ENCODE results near the gene SF3B4.

Gene SF3B4

DNA sequence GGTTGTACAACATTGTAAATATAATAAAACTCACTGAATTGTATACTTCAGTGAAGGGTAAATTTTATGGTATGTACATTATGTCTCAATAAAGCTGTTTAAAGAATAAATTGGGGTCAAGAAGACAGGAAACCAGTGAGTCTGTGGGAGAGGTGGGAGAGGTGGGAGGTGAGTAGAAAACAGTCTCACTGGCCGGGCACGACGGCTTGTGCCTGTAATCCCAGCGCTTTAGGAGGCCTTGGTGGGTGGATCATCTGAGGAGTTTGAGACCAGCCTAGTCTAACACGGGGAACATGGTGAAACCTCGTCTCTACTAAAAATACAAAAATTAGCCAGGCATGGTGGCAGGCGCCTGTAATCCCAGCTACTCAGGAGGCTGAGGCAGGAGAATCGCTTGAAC is 4.9 kb upstream of the SF3B4 start:
- no peak for DNase-seq (ENCODE audit: low spot score)

DNA sequence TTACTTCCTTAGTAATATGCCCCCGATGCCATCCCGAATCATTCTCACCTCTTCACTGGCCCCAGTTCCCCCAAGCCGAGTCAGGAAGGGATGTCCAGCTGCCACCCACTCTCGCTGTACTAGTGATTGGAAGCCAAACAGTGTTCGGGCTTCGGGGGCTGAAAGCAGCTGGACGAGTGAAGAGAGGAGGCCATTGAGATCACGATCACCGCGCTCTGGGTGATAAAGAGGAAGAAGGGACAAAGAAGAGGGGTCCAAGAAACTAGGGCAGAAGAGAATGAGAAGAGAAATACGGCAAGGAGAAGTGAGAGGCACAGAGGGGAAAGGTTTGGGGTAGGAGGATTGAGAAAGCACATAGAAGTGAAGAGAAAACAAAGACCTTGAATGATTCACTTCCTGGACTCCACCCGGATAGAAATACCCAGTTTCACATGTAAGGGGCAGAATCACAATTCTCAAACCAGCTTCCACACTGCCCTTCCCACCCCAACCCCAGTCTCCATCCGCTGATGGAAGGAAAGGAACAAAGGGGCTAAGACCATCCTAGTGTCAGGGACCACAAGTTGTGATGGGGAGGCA is 3.7 kb upstream of the SF3B4 start:
- no peak for DNase-seq (ENCODE audit: low spot score)

DNA sequence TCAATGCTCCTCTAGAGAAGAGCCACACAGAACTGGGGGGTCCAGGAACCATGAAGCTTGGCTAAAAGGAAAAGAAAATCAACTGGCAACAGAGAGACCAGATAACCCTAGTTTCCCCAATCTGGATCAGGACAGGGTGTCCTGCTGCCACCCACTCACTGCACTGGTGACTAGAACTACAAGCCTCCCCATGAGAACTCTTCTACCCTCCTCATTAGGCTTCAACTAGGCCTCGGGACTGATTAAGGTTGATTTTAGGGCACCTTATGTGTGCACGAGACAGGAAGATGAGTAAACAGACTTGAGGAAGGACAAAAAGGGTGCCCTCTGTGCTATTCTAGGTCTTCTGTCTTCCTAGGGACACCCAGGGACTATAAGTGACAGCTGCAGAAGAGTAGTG is 2.3 kb upstream of the SF3B4 start:
- DNase-seq (ENCODE audit: low spot score), result no peak

DNA sequence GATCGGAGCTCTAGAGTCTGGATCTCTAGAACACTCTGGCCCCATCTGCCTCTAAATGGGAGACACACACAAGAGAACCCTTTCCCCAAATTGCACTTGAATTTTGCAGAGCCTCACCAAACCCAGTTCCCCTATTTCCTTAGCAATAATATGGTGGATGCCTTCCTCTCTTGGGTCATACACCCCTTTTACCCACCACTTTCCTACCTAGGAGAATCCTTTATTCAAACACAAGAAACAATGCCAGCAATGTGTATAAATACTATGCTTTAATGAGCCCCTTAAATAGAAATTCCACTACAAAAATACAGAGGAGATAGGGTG is 760 bp upstream of the SF3B4 start:
- DNase-seq (ENCODE audit: low spot score), result no peak

DNA sequence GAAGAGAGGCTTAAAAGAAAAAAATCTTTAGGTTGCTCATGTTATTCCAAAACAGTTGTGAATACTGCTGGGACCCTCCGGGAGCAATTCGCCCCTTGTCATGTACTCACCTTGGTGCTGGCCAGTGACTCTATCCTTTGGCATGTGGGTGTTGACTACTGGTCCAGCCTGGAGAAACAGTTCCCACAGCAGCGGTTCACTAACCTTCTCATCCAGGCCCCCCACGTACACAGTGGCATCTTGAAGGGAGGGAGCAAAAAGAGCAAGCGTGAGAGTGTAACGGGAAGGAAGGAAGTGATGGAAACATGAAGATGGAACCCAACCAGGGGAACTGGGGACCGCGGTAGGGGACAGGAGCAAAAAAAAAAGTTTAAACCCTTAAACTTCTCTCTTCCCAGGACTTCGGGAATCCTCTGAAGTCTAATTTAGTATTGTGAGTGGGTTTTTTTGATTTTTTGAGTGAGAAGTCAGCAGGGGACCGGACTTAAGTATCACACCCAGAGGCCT is 494 bp downstream of the SF3B4 start:
- no peak for DNase-seq (ENCODE audit: low spot score)

DNA sequence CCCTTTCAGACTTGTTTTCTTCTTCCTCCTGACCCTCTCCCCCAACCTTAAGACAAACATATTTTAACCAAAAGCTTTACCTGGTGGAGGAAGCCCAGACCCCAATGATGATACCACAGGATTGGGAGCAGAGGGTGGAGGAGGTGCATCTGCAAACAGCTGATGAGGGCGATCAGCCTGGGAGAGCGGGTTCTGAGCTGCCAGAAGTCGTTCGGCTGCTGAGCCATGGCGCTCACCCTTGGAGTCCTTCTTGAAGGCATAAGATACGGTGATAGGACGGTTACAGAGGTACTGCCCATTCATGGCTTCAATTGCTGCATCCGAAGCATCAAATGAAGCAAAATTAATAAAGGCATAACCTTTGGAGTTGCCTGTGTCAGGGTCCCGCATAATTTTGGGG is 1.3 kb downstream of the SF3B4 start:
- DNase-seq (ENCODE audit: low spot score), result no peak

DNA sequence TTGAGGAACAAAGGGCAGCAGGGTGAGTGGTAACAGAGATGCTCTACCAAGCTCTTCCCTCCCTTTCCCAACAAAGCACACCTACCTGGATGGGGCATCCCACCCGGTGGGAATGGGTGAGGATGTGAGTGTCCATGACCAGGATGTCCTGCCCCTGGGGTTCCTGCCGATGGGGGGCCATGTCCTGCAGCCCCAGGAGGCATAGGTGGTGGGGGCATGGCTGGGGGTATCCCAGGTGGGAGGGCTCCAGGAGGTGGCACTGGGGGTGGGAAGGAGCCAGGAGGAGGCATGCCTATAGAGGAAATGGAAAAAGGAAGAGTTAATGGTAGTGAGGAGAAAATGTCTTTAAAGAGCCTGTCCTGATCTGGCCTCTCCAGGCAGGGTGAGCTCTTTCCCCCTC is 1.9 kb downstream of the SF3B4 start:
- no peak for DNase-seq (ENCODE audit: low spot score)

DNA sequence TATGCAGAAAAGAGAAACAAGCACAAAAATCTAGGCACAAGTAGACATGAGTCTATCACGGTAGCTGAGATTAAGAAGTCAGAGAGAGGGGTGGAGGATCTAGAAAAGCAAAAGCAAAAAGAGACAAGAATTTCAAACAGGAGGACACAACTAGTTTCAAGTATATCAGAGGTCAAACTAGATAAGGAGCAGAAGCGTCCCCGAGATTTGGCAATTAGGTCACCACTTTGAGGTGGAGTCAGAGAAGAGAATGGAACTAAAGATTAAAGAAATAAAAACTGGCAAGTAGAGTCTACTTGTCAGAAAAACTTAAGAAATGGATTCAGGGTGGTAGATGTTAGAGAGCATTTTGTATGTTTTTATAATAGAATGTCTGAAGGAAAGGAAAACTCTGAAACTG is 2.3 kb downstream of the SF3B4 start:
- no peak for DNase-seq (ENCODE audit: low spot score)

DNA sequence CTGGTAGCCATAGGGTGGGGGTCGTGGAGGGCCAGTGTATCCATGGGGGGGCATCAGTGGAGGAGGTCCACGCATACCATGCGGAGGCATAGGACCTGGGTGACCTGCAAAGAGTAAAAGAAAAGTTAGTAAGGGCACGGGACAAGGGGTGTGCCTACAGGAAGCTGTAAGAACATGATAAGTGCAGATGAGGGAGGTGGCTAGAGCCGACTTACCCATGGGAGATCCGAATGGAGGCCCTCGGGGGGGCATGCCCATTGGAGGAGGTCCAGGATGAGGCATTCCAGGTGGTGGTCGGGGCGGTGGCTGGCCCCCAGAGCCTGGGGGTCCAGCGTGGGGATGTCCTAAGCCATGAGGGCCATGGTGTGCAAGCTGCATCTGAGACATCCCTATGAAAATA is 4.0 kb downstream of the SF3B4 start:
- DNase-seq (ENCODE audit: low spot score), result no peak

DNA sequence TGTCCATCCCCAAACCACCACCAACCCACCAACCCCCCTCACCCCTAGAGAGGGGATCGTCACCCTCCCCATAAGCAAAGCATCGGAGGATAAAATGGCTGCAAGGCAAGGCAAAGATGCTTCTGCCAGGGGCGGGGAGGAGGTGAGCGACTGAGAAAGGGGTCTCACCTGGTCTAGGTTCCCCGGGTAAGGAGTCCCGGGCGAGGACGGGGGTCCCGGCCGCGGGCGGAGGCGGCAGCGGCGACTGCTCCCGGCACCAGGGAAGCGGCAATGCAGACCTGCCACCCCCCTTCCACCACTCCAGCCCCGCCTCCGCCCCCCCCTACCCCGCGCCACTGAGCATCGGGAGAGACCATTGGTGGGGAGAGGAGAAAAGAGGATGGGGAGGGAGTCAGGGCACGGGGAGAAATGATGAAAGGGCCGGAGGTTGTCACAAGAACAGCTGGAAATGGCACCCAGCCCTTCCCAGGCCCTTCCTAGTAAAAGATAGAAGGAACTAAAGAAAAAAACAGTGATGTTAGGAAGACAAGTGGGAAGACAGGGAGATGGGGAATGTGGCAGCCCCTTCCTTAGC is 9.9 kb downstream of the SF3B4 start, which contains the start of gene SV2A:
SV2A (minus strand) TSS at position 274 of the 574 bp plus-strand sequence. CDS start 4,004 bp downstream, outside the sequence.
- peak; percentile 82 for DNase-seq (ENCODE audit: low spot score)

DNA sequence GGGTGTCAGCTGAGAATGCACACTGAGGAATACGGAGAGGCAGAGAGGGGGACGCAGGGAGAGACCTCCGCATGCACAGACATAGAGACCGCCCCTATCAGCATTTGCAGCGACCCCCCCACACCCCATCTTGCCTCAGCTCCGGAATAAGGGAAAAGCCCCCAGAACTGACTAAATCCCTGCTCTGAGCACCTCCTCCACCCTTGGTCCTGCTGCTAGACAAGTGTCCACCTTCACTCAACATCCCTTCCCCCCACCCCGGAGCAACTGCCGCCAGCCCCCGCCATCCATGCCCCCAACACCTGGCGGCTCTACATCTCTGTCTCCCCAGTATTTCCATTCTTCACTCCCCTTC is 10.7 kb downstream of the SF3B4 start:
- no peak for DNase-seq (ENCODE audit: low spot score)

DNA sequence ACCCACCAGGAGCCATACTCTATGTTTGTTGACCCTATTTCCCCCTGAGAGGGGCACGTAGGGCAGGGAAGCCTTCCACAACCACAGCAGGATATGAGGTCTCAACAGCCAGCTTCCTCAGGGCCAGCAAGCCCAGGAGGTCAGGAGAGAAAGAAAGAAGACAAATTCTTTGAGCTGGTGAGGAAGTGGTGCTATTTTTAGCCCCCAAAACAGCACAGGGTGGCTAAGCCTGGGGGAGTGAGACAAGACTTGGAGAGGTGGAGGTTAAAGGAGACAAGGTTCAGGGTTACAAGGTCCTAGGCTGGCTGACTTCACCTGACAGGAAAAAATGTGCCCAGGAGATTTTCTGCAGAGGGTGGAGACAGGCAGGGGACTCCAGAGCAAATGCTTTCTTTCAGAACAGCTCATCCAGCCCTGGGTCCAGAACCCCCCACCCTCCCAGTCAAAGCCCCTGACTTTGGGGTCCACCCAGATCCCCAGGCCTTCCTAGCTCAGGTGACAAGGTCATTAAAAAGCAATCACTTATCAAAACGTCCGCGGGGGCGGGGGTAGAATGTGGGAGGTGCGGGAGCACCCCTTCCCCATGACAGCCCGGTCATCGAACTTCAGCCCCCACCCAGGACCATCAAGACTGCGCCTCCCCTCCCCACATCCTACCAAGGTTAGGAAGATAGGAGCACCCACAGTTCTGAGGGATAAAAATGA is 11.3 kb downstream of the SF3B4 start:
- no peak for DNase-seq (ENCODE audit: low spot score)

DNA sequence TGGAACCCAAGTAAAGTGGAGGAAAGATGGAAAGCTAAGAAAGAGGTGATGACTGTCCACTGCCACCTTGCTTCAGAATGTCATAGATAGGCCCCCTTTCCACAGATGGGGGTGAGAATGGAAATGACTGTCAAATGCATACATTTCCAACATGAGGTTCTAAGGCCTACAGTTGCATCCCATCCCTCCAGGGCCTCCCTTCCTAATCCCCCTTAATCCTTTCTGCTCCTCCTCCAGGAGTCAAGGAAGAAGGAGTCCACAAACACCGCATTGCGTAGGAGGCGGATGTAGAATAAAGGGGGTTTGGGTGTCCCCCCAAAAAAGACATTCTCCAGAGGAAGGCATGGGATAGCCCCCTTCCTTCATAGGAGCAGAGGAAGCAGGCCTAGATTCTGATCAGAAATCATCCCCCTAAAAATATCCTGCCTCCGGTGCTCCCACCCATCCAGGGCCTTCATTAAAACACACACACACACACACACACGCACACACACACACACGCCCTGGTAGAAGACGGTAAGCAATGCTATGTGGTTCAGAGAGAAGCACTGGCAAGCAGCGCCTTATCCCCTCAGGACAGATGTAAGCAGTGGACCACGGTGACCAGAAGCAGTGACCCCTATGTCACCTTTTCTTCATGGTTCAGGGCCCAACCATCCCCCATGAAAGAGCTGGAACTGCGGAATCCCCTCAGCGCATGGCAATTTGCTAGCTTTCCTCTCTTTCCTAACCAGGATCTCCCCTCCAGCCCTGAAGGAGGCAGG is 12.0 kb downstream of the SF3B4 start:
- peak; percentile 1 for DNase-seq (ENCODE audit: low spot score)

DNA sequence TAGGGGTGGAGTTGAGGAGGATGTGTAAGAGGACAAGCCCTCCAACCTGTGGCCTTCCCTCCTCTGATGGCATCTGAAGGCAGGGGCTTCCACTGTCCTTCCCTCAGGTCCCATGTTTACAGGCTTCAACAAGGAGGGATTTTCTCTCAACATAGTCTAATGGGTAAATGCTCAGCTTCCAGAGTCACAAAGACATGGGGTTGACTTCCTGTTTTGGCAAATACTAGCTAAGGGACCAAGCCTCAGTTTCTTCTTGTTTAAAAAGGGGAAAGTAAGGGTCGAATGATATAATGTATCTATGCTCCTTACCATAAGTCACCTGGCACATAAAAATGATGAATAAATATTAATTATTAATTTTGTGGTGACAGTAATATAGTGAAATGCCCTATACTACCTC is 13.1 kb downstream of the SF3B4 start:
- DNase-seq (ENCODE audit: low spot score), result no peak

DNA sequence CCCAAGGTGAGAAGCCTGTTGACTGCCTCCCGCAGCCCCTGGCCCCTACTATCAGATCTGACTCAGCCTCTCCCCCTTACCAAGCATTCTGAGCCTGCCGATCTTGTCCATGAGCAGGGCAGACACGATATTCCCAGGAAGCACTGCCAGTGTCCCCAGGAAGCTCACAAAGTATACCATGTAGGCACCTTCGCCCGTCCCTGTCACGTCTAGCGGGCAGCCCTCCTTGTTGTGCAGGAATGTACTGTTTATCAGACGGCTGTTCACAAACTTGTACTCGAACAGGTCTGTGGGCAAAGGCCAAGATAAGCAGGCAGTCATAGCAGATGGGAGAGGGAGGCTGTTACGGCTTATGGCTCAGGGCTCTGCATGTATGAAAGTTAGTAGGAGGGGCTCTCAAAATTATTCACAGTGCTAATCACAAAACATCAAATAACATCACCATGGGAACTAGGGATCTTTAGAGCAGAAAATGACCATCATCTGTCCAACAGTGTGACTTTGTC is 21.0 kb downstream of the SF3B4 start:
- peak; percentile 2 for DNase-seq (ENCODE audit: low spot score)

DNA sequence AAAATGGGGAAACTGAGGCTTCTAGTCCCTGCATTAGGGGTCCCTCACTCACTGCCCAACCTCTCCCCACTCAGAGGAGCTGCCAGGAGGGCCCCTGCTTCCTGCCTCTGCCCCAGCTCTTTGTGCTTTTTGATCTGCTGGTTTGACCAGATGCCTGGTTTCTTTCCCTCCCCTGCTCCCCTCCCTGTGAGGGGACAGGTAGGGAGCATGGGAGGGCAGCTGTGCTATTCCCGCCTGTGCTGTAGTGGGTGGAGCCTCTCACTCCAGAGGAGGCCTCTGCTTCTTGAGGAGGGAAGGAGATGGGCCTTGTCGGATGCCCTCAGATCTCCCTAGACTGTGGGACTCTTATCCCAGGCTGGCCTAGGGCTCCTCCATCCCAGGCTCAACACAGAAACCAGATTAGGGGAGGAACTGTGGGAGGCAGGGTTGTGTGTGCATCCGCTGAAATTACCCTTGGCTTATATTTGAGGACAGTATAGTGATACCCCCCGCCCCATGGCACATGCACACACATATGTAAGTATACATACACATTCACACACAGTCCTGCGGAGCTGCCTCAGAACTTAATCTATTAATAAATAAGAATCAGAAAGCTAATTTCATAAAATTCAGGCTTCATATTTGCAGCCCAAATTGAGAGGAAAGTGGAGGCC is 23.6 kb downstream of the SF3B4 start:
- DNase-seq (ENCODE audit: low spot score), result peak; percentile 5

DNA sequence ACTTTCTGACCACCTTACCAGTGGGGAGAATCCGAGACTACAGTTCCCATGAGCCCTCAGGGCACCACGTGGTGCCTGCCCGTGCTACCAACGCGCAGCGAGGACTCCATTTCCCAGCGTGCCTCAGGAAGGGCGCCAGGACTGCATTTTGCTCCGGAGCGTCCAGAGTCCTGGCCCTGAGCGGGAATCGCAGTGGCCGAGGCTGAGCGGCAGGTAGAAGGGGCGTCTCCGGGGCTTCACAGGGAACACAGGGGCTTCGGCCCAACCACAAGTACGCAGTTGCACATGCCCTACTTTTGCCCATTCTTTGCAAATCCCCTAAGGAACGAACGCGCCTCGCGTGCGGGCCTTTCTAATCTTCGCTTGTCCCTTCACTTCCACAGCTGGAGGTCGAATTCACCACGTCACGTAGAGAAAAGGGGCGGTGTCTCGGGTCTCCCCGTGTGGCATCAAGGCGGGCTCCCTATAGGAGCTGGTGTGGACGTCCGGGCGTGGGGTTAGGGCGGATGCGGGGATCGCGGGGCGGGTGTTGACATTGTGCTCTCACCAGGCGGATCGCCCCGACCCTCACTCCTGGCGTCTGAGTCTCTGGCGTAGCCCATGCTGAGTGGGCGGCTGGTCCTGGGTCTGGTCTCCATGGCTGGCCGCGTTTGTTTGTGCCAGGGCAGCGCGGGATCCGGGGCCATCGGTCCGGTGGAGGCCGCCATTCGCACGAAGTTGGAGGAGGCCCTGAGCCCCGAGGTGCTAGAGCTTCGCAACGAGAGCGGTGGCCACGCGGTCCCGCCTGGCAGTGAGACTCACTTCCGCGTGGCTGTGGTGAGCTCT is 27.9 kb downstream of the SF3B4 start, which contains the start of gene BOLA1:
BOLA1 (plus strand) TSS at position 109 of the 825 bp plus-strand sequence; CDS start at position 601, 492 bp downstream.
- DNase-seq (ENCODE audit: low spot score), result peak; percentile 97

DNA sequence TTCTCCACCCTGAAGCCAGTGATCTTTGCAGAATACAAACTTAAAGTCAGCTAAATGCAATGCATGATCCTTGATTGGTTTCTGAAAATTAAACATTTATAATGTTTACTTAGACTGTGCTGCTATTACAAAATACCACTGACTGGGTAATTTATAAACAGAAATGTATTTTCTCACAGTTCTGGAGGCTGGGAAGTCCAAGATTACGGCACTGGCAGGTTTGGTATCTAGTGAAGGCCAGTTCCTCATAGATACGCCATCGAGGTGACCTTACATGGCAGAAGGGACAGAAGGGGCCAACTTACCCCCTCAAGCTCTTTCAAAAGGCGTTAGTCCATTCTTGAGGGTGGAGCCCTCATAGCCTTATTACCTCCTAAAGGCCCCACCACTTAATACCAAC is 31.0 kb downstream of the SF3B4 start:
- no peak for DNase-seq (ENCODE audit: low spot score)

DNA sequence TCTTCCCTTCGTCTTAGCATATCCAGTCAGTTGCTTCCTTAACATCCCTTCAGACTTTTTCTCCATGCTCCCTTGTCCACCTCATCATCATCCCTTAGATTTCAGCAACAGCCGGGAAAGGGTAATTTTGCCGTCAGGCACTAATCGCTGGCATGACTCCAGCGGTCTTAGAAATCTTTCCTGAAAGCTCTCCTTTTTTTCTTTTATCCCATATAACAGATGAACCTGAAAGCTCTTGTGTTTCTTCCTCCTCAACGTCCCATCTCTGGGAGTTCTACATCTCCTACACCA is 38.7 kb downstream of the SF3B4 start:
- peak; percentile 23 for DNase-seq (ENCODE audit: low spot score)

DNA sequence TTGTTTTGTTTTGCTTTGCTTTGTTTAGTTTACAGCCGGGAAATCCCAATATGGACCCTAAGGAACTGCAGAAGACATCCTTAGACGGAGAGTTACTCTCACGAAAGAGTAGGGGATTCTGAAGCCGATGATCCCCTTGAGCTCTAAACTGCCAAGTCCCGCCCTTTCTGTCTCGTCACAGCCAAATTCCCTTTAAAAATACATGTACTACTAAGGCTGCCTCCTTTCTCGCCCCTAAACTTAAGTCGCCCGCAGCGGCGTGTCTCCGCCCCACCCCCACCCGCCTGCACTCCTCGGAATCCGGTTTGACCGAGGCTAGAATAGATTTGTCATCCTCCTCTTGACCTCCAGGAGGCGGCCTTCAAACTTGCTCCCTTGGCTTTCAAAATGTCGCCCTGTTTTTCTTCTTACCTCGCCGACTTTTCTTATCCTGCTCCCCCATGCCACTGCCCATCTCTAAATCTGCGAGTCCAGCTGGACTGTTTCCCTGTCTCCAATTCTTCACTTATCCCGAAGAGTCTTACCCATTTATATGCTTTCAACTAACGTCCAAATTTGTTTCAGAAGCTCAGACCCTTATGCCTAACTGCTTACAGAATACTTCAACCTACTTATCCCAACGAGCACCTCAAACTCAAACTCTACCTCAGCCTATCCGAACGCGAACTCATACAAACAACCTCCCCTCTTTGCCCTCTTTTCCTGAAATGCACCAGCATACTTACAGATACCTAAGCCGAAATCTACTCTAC is 39.2 kb downstream of the SF3B4 start:
- peak; percentile 78 for DNase-seq (ENCODE audit: low spot score)
